Mesenchymal stem cell (in vitro differentiated cells and primary cell): ENCODE measurements around the gene ZNF415.

ENCODE experiments used
- DNase-seq: peaks from one replicate; pipeline ENCODE4 v3.0.0-alpha.2; 2013
- H2AFZ ChIP-seq: one replicate; pipeline ENCODE4 v1.6.1; 2013; ENCODE audit warnings: low read depth, mild to moderate bottlenecking, control low read depth, inconsistent platforms, low read length, moderate library complexity
- H2AK5ac ChIP-seq: 2 replicates; pipeline ENCODE4 v1.6.1; 2013; ENCODE audit warnings: low read length, moderate library complexity, mild to moderate bottlenecking, inconsistent platforms; ENCODE audit not compliant: severe bottlenecking
- H2BK120ac ChIP-seq: one replicate; pipeline ENCODE4 v1.6.1; 2013; ENCODE audit warnings: low read depth, mild to moderate bottlenecking, inconsistent platforms, low read length, moderate library complexity
- H2BK12ac ChIP-seq, 2 experiments: one replicate each; pipeline ENCODE4 v1.6.1; 2013; ENCODE audit warnings: inconsistent platforms in 2 of 2, low read length in 2 of 2, mild to moderate bottlenecking in 2 of 2, moderate library complexity in 2 of 2, control low read depth in 1 of 2
- H2BK15ac ChIP-seq: one replicate; pipeline ENCODE4 v1.6.1; 2013; ENCODE audit warnings: mild to moderate bottlenecking, low read depth, inconsistent platforms; ENCODE audit not compliant: poor library complexity, severe bottlenecking
- H2BK5ac ChIP-seq: 2 replicates; pipeline ENCODE4 v1.6.1; 2013; ENCODE audit warnings: low read depth, mild to moderate bottlenecking, low read length, control low read depth, inconsistent platforms; ENCODE audit not compliant: poor library complexity, severe bottlenecking
- H3K14ac ChIP-seq, 2 experiments: one replicate each; pipeline ENCODE4 v1.6.1; 2013; ENCODE audit warnings: inconsistent platforms in 2 of 2, low read length in 2 of 2, control low read depth in 1 of 2, mild to moderate bottlenecking in 1 of 2, moderate library complexity in 1 of 2
- H3K18ac ChIP-seq, 2 experiments: one replicate each; pipeline ENCODE4 v1.6.1; 2013; ENCODE audit warnings: inconsistent platforms in 2 of 2, low read length in 2 of 2, control low read depth in 1 of 2, low read depth in 1 of 2, mild to moderate bottlenecking in 1 of 2
- H3K23ac ChIP-seq, 2 experiments: one replicate each; pipeline ENCODE4 v1.6.1; 2013; ENCODE audit warnings: inconsistent platforms in 2 of 2, low read length in 2 of 2, mild to moderate bottlenecking in 2 of 2, moderate library complexity in 2 of 2, control low read depth in 1 of 2
- H3K27ac ChIP-seq: 2 replicates; pipeline ENCODE4 v1.5.1; 2013; ENCODE audit warnings: mild to moderate bottlenecking, moderate library complexity, low read length, control low read depth, inconsistent platforms; ENCODE audit not compliant: poor library complexity, severe bottlenecking
- H3K27me3 ChIP-seq, 2 experiments: 2 replicates each; pipeline versions ENCODE4 v1.6.1 to v1.7.0; 2013; ENCODE audit warnings: low read length in 2 of 2, mild to moderate bottlenecking in 2 of 2, moderate library complexity in 2 of 2, control low read depth in 1 of 2, inconsistent platforms in 1 of 2; ENCODE audit not compliant: control insufficient read depth in 1 of 2, insufficient read depth in 1 of 2
- H3K36me3 ChIP-seq, 2 experiments: 2 replicates each; pipeline versions ENCODE4 v1.6.1 to v1.7.0; 2013; ENCODE audit warnings: low read length in 2 of 2, control low read depth in 1 of 2, inconsistent platforms in 1 of 2, low read depth in 1 of 2, mild to moderate bottlenecking in 1 of 2; ENCODE audit not compliant: insufficient read depth in 2 of 2, control insufficient read depth in 1 of 2
- H3K4ac ChIP-seq, 2 experiments: one replicate each; pipeline ENCODE4 v1.6.1; 2013; ENCODE audit warnings: inconsistent platforms in 2 of 2, low read length in 2 of 2, mild to moderate bottlenecking in 2 of 2, moderate library complexity in 2 of 2, control low read depth in 1 of 2, low read depth in 1 of 2
- H3K4me1 ChIP-seq: 2 replicates; pipeline ENCODE4 v1.6.1; 2013; ENCODE audit warnings: low read depth, low read length, control low read depth; ENCODE audit not compliant: control insufficient read depth, insufficient read depth
- H3K4me2 ChIP-seq: 2 replicates; pipeline ENCODE4 v1.6.1; 2013; ENCODE audit warnings: low read length, mild to moderate bottlenecking, inconsistent platforms; ENCODE audit not compliant: poor library complexity, severe bottlenecking
- H3K4me3 ChIP-seq, 2 experiments: 2 replicates each; pipeline versions ENCODE4 v1.5.1 to v1.7.0; 2013; ENCODE audit warnings: low read length in 2 of 2, mild to moderate bottlenecking in 2 of 2, control low read depth in 1 of 2, low read depth in 1 of 2; ENCODE audit not compliant: insufficient read depth in 1 of 2
- H3K79me1 ChIP-seq: replicated peaks from 2 replicates; pipeline ENCODE4 v1.6.1; 2013; ENCODE audit warnings: mild to moderate bottlenecking, control low read depth, low read length, inconsistent platforms; ENCODE audit not compliant: poor library complexity, severe bottlenecking
- H3K9ac ChIP-seq: 2 replicates; pipeline ENCODE4 v1.7.0; 2013; ENCODE audit warnings: mild to moderate bottlenecking, low read length, moderate library complexity
- H3K9me3 ChIP-seq: 2 replicates; pipeline ENCODE4 v1.7.0; 2013; ENCODE audit warnings: mild to moderate bottlenecking, low read length; ENCODE audit not compliant: control insufficient read depth
- H4K8ac ChIP-seq: one replicate; pipeline ENCODE4 v1.6.1; 2013; ENCODE audit warnings: inconsistent platforms, mild to moderate bottlenecking, low read length, moderate library complexity
- H4K91ac ChIP-seq: one replicate; pipeline ENCODE4 v1.6.1; 2013; ENCODE audit warnings: mild to moderate bottlenecking, low read length, inconsistent platforms
- WGBS: methylation state at CpG from one replicate; pipeline ENCODE4 v1.1.7; 2013; ENCODE audit warnings: mixed read lengths; 5-methylcytosine and 5-hydroxymethylcytosine counted together

The ZNF415 gene

DNA sequence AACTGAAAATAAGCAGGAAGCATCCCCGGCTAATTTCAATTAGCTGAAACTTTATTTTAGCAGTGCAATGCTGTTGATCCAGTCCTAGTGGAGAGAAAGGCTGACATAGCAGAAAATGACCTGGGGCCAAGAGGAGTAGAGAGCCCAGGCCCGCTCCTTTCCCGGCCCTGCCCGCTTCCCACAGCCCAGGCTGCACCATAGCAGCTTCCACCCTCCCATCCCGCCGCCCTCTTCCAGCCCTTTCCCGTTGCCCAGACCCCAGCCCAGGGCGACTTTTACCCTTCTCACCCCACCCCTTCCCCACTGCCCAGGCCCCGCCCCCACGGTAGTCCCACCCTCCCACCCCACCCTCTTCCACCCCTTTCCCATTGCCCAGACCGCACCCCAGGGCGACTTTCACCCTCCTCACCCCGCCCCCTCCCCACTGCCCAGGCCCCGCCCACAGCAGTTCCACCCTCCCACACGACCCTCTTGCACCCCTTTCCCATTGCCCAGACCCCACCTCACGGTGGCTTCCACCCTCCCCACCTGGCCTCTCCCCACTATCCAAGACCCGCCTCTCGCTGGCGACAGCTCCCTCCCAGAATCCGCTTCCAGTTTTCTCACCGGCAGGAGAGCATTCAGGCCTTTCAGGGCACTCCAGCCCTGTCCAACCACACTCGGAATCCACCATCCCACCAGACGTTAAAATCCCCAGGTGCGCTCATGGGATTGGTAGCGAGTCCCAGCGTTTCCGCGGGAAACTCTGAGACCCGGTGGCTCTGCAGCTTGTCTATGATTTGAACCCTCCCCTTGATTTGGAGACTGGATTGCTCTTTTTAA is 37.7 kb downstream of the ZNF415 start:
- Histone ChIP-seq H2BK120ac (no peak overlapping the region), H2BK5ac (no peak overlapping the region), H3K27me3 (no peaks in the 10 kb centered on the region), H3K79me1 (peaks cover 40% of the 10 kb centered on the region), H3K4me3 (no peak overlapping the region), H2AK5ac (no peak overlapping the region), H3K4me2 (no peak overlapping the region), H3K9me3 (no peaks in the 10 kb centered on the region), H2BK15ac (no peak overlapping the region), H4K91ac (no peak overlapping the region), H3K36me3 (peaks cover 52 to 68% of the 10 kb centered on the region in 2 experiments), H3K14ac (no peak overlapping the region), H4K8ac (no peak overlapping the region), H3K4ac (no peak overlapping the region), H3K27ac (no peak overlapping the region), H3K18ac (no peak overlapping the region), H3K9ac (no peak overlapping the region), H2AFZ (no peak overlapping the region), H3K23ac (no peak overlapping the region), H2BK12ac (no peak overlapping the region), H3K4me1 (no peaks in the 10 kb centered on the region)
- DNase-seq = no peak
- WGBS = 71% methylated on average over 27 of the region's 29 CpGs

DNA sequence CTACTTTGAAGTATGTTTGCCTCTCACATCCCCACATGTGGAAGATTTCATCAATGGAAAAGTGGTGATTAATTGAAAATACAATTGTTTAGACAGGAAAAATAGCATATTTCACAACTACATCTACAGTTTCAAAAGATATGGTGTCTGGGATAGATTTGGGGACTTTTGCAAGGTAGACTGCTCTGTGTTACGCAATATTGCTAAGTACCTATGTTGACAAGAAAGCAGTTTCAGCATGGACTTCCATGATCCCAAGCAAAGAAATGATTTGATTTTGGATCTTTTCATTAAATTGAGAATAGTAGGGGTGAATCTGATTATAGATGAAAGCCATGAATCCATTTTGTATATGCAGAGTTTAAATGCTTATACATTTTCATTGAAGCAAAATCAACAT is 40.0 kb downstream of the ZNF415 start:
- H3K9ac ChIP-seq = no peak overlapping the region
- H3K23ac ChIP-seq = no peak overlapping the region
- no peak overlapping the region for H3K4ac ChIP-seq
- H2BK120ac ChIP-seq = no peak overlapping the region
- no peak for DNase-seq
- H2AFZ ChIP-seq = no peak overlapping the region
- no peak overlapping the region for H2BK15ac ChIP-seq
- no peak overlapping the region for H3K27ac ChIP-seq
- H4K91ac ChIP-seq = no peak overlapping the region
- H4K8ac ChIP-seq = no peak overlapping the region
- no peak overlapping the region for H2BK5ac ChIP-seq
- 95% methylated on average over 1 of the region's 1 CpG for WGBS
- H3K4me3 ChIP-seq = no peak overlapping the region
- H3K27me3 ChIP-seq = no peaks in the 10 kb centered on the region
- peaks cover 48 to 75% of the 10 kb centered on the region in 2 experiments for H3K36me3 ChIP-seq
- H2AK5ac ChIP-seq = no peak overlapping the region
- H3K4me1 ChIP-seq = no peaks in the 10 kb centered on the region
- peaks cover 32% of the 10 kb centered on the region for H3K79me1 ChIP-seq
- H3K14ac ChIP-seq = no peak overlapping the region
- peaks cover 9% of the 10 kb centered on the region for H3K9me3 ChIP-seq
- H3K18ac ChIP-seq = no peak overlapping the region
- no peak overlapping the region for H3K4me2 ChIP-seq
- H2BK12ac ChIP-seq = no peak overlapping the region

DNA sequence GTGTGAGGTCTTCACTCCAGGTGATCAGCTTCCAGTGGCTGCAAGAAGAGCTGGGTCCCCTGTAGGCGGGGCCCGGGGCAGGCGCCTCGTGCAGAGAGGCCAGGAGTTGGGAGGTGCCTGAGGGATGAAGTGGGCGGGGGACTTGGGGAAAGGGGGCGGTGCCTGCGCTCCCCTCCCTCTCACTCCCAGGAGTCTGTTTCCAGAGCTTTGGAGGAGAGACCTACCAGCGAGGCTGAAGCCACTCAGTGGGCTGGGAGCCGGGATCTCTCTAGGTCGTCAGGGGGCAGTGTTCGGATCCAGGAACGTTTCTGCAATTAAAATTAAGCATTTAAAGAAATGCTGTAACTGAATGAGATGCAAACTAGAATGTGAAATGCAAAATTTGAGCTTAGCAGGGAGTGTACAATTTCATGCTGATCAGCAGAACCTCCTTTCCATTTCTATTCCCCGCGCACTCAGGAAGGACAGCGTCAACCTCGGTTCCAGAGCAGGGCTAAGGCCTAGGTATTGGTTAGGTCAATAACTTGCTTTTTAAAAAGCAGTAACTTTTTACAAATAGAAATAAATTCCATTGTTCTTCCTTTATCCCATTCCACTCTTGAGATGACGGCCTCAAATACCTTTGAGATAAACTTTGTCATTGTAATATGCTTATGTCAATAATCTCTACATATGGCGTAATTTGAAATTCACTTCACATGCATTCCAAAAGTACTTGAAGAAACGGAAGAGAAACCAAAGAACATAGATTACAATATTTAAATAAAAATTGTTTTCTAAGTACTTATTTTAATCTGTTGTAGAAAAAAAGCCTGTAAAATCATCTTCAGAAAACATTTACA is 41.1 kb downstream of the ZNF415 start:
- Histone ChIP-seq H3K4me3 (no peak overlapping the region), H3K4me1 (no peaks in the 10 kb centered on the region), H3K4me2 (no peak overlapping the region), H2BK5ac (no peak overlapping the region), H3K4ac (no peak overlapping the region), H2BK120ac (no peak overlapping the region), H3K36me3 (peaks cover 53 to 79% of the 10 kb centered on the region in 2 experiments), H2BK12ac (no peak overlapping the region), H4K8ac (no peak overlapping the region), H3K27me3 (no peaks in the 10 kb centered on the region), H3K18ac (no peak overlapping the region), H3K9me3 (peaks cover 9% of the 10 kb centered on the region), H3K27ac (no peak overlapping the region), H2AK5ac (no peak overlapping the region), H3K79me1 (peaks cover 35% of the 10 kb centered on the region), H4K91ac (no peak overlapping the region), H3K9ac (no peak overlapping the region), H2AFZ (no peak overlapping the region), H2BK15ac (no peak overlapping the region), H3K14ac (no peak overlapping the region), H3K23ac (no peak overlapping the region)
- 83% methylated on average over 11 of the region's 19 CpGs for WGBS
- DNase-seq = no peak

DNA sequence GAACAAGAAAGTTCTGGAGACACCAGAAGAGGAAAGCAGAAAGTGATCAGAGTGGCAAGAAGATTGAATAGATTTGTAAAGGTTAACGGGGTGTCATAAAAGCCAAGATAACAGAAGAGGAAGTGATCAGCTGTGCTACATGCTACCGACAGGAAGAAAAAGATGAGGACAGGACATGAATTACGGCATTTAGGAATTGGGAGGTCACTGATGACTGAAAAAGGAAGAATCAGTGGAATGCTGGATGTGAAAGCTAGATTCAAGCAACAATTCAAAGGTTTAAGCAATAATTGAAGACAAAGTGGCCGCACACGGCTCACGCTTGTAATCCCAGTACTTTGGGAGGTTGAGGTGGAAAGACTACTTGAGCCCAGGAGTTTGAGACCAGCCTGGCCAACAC is 44.6 kb downstream of the ZNF415 start:
- no peak for DNase-seq
- H3K4me1 ChIP-seq = no peaks in the 10 kb centered on the region
- H3K9ac ChIP-seq = no peak overlapping the region
- H3K79me1 ChIP-seq = peaks cover 31% of the 10 kb centered on the region
- no peak overlapping the region for H2BK5ac ChIP-seq
- no peak overlapping the region for H2BK15ac ChIP-seq
- H3K9me3 ChIP-seq = peaks cover 35% of the 10 kb centered on the region
- H3K4me2 ChIP-seq = no peak overlapping the region
- no peak overlapping the region for H3K27ac ChIP-seq
- no peak overlapping the region for H2AK5ac ChIP-seq
- H4K8ac ChIP-seq = no peak overlapping the region
- H2BK120ac ChIP-seq = no peak overlapping the region
- H4K91ac ChIP-seq = no peak overlapping the region
- no peak overlapping the region for H3K23ac ChIP-seq
- H2AFZ ChIP-seq = no peak overlapping the region
- no peak overlapping the region for H3K4ac ChIP-seq
- no peak overlapping the region for H3K4me3 ChIP-seq
- peaks cover 66 to 97% of the 10 kb centered on the region in 2 experiments for H3K36me3 ChIP-seq
- H3K18ac ChIP-seq = no peak overlapping the region
- WGBS = 89% methylated on average over 6 of the region's 6 CpGs
- H2BK12ac ChIP-seq = no peak overlapping the region
- H3K14ac ChIP-seq = no peak overlapping the region
- no peaks in the 10 kb centered on the region for H3K27me3 ChIP-seq
